Myocyte (in vitro differentiated cells): Measurements from ENCODE around the gene CCN6. TPM values are rescaled to one million over a fixed set of nuclear protein-coding genes. Genes with fewer than 3 reads are reported as not detected.
"Not testable (repeated sequence)": the region's sequence is repeated elsewhere in the genome, so short reads cannot be mapped to it uniquely, and the experiment has no call there.

Experiments
- DNase-seq: peaks from one replicate; pipeline ENCODE4 v3.0.0-alpha.2; 2012; ENCODE audit warnings: low read depth
- total RNA-seq: library from RNA; depleted of rRNA; stranded (reverse); fragments of >200 nt; gene quantifications from 2 replicates; pipeline ENCODE4 v1.2.3, GENCODE V29; 2014

The CCN6 gene
- total RNA-seq, 1 donor from 2014 or later, result not detected

DNA sequence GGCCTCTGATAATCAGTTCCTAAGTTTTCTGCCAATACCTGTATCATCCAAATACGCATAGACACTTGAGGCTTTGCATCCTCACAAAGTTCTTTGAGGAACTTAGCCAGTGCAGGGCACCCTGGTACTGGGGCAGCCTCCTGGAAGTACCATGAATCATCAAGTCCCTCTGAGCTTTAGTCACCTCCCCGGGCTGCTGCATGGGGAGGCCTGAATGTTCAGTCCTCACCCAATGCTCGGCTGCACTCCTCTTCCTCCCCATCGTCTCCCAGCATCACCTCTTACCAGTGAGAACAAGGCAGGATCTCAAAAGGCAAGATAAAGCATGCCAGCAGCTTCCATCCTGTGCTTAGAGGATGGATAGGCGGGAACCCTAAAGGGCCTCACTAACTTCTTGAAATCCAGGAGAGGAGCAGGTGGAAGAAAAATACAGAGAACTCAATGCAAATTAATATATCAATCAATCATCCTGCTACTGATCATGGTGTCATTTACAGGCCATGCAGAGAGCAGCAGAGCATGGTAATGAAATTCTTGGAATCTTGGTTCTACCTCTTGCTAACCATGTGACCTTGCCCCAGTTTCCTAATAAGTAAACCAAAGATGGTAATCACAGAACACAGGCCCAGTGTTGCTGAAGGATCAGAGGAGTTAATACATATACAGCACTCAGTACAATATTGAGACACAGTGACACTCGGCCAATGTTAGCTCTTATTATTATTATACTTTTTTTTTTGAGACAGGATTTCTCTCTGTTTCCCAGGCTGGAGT is 4.7 kb upstream of the CCN6 start:
- no peak for DNase-seq

DNA sequence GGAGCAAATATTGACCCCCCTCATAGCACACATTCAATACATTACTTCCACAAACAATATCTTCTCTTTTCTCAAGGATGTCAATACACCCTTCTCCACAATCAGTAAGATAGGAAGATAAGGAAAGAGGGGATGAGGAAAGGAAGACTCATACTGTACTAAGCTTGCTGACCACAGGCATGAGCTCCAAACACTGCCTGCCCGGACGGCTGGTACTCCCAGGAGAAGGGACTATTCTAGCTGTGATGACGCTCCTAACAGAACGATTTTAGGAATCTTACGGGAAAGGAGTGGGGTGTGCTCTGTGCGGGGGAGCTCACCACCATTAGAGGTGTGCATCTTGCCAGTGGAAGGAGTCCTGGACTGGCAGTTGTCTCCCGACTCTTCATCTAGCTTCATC is 3.9 kb upstream of the CCN6 start:
- DNase-seq, result peak; percentile 49

DNA sequence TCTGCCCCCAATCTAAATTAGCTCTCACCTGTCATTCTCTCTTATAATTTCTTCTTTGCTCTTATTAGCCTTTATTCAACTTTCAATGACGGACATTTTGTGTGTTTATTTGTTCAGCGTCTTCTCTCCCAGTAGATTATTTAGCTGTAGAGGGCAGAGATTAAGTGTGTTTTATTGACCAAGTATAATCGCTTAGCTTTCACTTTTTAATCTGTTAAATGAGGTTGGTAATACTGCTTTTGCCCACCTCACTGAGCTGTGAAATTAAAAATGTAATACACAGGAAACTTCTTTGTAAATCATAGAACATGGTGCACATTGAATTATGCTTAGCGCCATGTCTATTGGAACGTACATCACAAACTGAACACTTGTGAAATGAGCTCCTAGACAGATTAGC is 3.5 kb upstream of the CCN6 start:
- no peak for DNase-seq

DNA sequence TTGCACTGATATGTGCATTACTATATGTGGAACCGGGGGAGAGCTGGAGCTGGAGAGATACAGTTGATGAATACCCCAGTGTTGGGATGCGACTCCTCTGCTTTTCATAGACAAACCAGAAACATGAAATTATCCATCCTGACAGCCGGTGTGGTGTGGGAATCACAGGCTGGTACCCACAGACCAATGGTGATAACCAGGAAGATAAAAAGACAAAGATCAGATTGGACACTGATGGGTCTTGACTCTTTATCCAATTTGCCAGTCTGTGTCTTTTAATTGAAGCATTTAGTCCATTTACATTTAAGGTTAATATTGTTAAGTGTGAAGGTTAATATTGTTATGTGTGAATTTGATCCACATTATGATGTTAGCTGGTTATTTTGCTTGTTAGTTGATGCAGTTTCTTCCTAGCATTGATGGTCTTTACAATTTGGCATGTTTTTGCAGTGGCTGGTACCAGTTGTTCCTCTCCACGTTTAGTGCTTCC is 2.6 kb upstream of the CCN6 start:
- DNase-seq, result not testable (repeated sequence)

DNA sequence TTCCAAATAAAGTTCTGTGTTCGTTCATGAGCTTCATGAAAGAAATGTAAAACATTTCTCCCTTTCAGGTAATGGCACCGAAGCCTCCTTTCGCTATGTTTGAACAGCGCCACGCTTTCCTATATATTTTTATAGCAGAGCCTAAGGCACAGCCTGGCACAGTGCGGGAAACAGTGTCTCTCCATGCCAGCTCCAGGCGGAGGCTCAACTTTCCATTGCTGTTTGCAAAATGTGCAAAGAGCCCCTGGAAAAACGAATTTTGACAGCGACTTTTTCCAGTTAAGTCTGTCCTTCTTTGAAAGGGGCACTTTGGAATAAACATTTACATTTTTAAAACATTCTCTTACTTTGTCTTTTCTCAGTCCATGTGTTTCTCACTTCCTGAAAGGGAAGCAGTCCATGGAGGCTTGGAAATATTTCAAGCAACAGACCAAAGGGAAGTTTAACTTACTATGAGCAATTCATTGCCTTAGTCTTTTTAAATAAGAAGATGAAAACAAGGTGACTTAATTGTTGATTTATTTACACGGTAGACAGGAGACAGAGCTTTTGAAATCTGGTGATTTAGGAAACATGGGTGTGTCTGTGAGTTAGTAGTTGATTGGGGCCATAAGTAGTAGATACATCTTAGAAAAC is 769 bp downstream of the CCN6 start:
- DNase-seq, result no peak

DNA sequence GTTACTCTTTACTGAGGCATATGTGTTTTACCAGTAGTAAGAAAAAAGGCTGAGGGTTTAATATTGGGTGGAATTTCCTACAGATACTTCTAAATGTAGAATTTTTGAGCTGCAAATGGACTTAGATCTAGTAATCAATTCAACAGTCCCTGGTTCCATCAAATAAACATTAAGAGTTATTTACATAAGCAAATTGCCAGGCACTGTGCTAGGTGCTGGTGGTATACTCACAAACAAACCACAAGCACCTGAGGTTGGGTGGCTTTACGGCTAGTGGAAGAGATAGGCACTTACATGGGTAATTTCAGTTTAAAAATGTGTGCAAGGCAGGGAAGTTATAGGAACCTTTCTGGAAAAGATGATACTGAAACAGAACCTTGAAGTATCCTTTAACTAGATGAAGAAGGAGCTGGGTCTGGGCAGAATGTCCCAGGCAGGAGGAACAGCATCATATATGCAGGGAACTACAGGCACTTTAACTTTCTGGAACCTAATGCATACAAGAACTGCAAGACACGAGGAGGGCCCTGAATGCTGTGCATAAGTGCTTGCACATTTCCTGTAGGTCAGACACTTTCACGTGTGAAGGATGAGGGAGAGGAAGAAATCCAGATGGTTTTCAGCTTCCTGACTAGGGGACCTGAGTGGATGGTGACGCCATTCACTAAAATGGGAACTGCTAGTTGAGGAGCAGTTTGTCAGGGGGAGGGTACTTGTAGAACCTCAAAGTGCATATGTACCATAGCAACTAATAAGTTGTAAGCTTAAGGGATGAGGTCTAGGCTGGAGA is 4.5 kb downstream of the CCN6 start:
- no peak for DNase-seq

DNA sequence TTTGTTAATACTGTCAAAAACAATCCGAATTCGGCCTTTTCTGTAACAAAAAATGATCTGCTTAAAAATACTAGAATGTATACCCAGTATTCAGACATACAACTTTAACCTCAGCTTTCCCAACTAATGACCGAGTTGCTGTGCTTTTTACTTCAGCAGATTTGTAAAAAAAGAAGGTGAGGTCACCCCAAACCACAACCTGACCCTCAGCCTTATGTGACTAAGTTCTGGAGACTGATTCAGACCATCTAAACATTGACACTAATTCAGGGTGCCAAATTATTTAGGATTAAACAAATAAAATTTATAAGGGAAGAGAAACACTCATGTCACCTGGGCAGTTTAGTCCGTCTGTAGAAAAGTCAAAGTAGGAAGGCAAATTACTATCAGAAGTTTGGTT is 7.7 kb downstream of the CCN6 start:
- DNase-seq, result peak; percentile 39

DNA sequence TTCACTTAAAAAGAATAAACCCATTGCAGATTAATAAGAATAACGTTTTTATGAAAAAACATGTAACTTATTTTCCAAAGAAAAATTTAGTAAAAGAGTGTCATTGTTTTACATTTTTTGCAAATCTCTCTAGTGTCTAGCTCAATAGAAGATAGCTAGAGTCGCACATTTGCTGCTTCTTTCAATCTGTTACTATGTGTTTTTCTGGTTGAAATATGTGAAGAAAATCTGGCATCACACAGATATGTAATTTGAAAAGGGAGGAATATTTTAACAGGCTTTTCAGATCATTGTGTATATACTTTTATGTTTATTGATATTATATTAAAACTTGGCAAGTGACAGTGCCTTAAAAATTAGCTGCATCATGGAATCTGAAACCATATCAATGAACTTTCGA is 9.1 kb downstream of the CCN6 start:
- no peak for DNase-seq

DNA sequence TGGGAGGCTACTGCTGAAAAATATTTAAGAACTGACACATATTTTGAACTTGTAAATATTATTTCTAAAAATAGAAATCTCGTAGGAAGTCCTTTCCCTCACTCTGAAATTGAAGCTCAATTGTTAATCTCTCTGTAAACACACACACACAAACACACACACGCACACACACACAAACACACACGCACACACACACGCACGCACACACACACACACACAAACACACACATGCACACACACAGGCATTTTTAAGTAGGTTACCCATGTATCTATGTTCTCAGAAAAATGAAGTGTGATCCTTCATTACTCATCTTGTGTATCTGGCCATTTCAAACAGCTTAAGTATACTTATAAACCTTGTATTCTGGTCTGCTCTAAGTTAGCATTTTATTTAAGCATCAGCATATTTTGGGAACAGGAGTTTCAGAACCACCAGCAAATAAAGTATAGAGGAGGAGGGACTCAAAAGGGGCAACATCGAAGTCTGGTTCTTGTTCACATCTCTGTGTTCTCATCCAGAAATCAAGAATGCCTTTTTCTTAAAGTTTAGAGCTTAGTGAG is 11.6 kb downstream of the CCN6 start:
- DNase-seq, result no peak

DNA sequence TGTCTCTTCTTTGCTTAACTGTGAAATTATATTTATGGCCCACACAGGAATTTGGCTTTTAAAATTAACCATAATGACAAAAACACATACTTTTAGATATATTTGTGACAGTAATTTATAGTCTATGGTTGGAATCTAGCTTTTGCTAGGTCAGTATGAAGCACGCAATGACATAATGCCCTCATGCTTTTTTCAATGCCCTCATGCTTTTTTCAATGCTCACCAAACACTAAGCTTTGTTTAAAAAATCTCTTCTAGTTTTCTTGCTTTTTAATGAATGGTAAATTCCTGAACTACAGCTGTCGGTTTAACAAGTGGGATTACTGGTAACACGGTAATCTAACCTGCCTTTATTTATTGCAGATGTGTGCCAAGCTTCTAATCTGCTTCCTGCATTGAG is 12.7 kb downstream of the CCN6 start:
- DNase-seq, result no peak

DNA sequence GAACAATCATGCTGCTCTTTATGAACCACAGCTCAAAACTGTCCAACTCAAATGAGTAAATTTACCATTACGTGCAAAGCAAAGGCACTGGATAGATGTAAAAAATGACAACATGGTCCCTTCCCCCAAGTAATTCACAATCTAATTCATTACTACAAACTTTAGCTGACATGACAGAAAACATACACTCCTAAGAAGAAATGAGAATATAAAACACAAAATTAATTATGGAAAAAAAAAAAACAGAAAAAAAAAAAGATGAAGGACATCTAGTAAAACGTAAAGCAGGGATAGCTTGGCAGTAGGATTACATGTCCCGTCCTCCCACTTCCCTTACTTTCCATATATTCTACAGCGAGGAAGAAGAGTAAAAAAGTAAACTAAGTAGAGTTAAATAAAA is 27.7 kb downstream of the CCN6 start:
- DNase-seq, result no peak

DNA sequence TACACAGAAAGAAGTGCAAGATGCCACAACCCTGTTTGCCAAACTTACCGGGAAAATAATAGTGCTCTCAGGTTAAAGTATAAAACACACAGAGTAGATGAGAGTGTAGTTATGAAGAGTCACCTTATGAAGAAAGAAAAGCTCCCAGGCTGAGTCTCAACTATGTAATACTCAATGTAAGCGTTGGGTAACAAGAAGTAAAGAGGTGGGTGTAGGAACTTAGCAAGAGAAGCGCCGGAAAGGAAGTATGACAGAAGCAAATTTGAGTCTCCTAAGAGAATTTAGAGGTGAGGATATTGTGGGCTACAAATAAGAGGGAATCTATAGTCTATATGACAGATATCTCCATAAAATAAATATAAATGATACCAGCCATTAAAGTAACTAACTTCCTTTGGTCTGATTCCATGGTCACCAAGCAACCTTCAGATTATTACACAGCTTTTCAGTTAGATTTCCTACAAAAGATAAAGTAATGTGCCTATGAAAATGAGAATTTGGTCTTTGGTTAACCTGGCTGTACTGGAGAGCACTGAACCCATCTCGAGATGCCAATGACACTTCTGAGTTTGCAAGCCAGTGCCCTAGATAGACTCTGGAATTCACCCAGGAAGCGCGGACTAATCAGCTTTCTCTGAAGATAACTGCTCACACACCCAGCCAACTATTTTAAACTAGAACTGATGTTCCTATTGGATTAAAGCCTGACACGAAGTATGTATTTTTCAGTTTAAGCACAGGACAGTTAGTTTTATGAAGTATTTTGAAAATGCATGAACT is 31.6 kb downstream of the CCN6 start:
- DNase-seq, result no peak

DNA sequence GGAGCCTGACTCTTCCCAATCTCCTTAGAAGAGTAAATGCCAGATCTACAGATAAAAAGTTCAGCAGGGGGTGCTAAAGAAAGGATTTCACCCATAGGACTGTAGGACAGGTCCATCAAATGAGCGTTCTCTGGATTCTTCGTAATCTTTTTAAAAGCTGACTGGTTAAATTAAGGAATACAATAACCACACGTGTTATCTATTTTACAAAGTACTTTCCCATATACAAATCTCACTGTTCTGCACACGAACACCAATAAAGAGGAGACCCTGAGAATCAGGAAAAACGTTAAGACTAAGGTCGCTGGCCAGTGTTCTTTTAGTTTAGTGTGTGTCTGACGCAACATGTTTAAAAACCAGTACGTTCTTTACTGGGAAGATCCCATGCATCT is 32.8 kb downstream of the CCN6 start:
- DNase-seq, result peak; percentile 61

DNA sequence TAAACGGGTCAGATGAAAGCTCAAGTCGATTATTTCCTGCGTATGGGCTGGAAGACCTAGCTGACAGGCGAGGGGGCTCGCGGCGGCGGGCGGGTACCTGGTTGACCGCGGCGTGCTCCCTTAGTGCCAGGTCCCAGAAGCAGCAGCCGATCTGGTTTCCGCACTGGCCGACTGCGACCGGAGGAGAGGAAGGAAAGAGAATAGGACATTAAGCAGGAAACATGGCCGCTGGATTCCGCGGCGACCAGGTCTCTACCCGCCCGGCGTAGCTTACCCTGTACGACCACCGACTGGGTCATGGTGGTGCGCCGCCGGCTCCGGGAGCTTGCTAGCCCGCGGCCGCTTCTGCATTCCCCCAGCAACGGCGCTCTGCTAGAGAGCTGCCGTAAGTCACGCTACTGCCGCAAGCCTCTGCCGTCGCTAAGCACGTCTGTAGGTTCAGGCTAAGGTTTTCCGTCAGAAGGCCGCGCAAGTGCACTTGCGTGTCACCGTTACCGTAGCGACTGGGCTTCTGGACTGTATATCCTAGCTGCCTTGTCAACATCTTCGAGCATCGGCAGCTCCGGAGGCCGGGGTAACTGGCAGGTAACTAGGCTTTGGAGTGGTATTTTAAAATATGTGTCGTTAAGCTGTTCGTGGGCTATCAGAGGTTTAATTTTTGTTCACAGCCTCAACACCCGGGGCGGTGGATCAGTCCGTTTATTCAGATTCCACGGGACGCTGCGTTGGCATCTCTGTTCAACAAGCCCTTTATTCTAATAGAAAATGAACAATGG is 33.4 kb downstream of the CCN6 start, which contains the start of the genes FAM229B and TUBE1:
Gene FAM229B, plus strand, starts transcription at position 456 of the 776 bp plus-strand sequence. CDS start 11,693 bp downstream, outside the sequence.
Gene TUBE1, minus strand, starts transcription at position 347 of the 776 bp plus-strand sequence. Its CDS starts 48 bp downstream, at position 299.
- peak; percentile 98 for DNase-seq

DNA sequence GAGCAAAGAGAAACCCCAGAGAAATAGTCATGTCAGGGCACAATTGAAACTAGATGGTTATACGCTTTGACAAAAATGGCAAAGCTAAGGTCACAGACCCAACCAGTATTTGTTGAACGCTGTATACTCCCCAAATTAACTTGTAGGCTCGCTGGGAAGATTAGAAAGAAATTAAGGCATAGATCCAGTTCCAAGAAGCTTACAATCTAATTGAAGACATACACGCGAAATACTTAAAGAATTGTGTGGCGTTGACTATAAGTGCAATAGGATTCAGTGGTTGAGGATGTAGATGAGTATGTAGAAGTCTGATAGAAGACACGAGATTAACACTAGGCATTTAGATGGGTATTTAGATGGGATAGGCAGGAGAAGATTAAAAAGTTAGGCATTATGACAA is 34.0 kb downstream of the CCN6 start:
- no peak for DNase-seq

DNA sequence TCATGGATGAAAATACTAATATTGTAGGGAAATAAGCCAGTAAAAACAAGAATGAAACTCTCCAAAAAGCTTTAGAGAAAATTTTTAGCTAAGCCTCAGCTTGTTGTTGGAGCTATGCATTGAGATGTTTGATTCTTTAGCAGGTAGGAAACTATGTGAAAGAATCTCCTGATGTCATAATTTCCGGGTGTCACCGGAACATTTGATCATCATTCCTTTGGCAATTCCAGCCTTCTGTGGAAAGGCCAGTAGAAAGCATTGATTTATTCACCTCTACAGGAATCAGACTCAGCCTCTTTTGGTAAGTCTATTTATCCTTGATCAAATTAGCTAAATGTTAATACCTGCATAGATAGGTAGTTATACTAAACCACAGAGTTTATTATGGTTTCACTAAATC is 43.0 kb downstream of the CCN6 start:
- no peak for DNase-seq

DNA sequence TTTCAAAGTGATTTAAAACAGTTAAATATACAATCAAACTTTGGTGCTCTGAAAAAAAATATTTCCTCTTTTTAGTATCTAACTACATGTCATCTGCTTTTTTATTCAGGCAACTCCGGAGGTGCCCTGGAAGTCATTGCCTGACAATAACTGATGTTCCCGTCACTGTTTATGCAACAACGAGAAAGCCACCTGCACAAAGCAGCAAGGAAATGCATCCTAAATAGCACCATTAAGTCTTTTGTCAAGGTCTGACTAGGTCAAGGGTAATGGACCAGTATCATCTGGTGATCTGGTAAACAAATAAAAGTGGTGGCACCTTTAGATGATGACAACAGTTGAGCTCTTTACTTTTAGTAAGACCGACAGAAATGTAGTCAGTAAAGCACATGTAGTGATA is 46.7 kb downstream of the CCN6 start:
- no peak for DNase-seq

DNA sequence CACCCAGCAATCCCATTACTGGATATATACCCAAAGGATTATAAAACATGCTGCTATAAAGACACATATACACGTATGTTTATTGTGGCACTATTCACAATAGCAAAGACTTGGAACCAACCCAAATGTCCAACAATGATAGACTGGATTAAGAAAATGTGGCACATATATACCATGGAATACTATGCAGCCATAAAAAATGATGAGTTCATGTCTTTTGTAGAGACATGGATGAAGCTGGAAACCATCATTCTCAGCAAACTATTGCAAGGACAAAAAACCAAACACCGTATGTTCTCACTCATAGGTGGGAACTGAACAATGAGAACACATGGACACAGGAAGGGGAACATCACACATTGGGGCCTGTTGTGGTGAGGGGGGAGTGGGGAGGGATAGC is 52.1 kb downstream of the CCN6 start:
- DNase-seq, result not testable (repeated sequence)

DNA sequence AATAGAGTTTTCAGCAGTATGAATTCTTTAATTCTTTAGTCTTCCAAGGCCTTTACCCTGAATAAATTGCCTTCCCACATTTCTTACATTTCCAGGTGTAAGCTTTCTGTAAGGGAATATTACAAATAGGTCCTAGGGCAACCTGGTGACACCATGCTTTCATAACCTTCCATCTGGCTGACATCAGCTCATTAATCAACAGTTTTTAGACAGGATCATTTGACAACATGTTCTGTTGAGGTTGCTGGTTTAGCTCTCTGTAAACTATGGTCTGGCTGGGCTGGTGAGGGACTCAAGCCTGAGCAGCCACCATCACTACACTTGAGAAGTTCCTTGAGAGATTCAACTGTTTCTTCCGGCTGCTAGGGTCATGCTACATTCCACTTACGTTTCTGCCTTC is 52.7 kb downstream of the CCN6 start:
- no peak for DNase-seq

DNA sequence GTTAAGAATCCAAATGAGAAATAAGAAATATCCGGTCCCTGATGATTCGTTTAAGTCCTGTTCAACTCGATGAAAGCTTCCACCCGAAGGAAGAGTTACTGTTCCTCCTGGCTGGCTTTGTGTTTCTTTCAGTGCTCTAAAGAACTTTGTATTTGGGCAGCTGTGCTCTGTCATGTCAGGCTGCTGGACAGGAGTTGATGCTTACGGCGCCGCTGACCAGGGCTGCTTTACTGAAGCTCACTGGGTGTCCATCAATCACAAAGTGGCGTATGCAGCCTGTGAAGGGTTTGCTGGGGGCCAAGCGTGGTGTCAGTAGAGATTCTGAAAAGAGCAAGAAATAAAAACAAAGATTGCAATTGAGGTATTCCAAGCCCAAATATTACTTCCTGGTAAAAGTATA is 55.4 kb downstream of the CCN6 start:
- DNase-seq, result peak; percentile 41
